Measurements from ENCODE around the gene ARHGAP6. TPM values are rescaled to one million over a fixed set of nuclear protein-coding genes. Genes with fewer than 3 reads are reported as not detected.

ARHGAP6 gene
- total RNA-seq, 1 donor from 2014 or later = 16.7 TPM

DNA sequence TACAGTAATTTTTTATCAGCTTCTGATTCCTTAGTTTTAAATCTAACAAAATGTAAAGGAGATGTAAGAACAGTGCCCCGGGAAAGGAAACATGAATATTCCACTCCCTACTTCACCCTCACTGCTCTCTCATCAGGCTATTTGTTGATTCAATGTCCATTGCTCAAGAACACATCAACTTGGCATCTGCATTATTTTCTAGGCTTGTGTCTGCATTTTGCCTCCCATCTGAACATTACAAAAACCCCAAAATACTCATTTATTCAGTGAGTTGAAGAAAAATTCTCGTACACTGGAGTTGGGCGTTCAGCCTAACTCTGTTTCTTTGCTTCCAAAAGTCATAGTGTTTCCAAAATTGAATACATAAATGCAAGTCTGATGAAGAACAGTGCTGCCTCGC is 25.6 kb downstream of the ARHGAP6 start:
- TF ChIP-seq, protein P1, sequence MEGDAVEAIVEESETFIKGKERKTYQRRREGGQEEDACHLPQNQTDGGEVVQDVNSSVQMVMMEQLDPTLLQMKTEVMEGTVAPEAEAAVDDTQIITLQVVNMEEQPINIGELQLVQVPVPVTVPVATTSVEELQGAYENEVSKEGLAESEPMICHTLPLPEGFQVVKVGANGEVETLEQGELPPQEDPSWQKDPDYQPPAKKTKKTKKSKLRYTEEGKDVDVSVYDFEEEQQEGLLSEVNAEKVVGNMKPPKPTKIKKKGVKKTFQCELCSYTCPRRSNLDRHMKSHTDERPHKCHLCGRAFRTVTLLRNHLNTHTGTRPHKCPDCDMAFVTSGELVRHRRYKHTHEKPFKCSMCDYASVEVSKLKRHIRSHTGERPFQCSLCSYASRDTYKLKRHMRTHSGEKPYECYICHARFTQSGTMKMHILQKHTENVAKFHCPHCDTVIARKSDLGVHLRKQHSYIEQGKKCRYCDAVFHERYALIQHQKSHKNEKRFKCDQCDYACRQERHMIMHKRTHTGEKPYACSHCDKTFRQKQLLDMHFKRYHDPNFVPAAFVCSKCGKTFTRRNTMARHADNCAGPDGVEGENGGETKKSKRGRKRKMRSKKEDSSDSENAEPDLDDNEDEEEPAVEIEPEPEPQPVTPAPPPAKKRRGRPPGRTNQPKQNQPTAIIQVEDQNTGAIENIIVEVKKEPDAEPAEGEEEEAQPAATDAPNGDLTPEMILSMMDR (IDR thresholded peaks at IDR 0.05) = no peak
- no peaks in the 10 kb centered on the region for H3K36me3 ChIP-seq
- H3K27me3 ChIP-seq (ENCODE audit: low read depth) = no peaks in the 10 kb centered on the region
- H3K4me1 ChIP-seq = no peaks in the 10 kb centered on the region
- intact Hi-C loops (cut with DNase I) = no loop called here
- no peaks in the 10 kb centered on the region for H3K9me3 ChIP-seq
- H3K27ac ChIP-seq = no peak overlapping the region
- DNase-seq (no peak), ATAC-seq (no peak)
- no peak overlapping the region for H3K4me3 ChIP-seq

DNA sequence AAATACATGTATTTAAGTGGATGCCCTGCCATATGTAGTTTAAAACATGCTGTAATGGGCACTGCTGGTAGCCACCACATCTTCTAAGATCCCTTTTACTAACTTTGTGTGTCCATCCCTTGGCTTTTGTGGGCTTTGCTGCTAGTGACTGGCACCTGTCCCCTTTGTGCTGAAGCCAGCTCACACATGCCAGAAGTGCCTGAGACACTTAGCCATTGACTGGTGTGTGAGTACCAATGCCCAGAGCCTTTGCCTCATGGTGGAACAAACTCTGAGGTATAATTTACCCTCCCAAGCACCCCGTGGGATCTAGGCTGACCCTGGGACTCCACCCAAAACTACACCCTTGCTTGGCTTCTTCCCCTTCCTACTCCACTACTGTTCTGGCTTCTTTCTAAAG is 33.0 kb downstream of the ARHGAP6 start:
- Histone ChIP-seq H3K27me3 (ENCODE audit: low read depth) (no peaks in the 10 kb centered on the region), H3K36me3 (no peaks in the 10 kb centered on the region), H3K9me3 (no peaks in the 10 kb centered on the region), H3K4me1 (no peaks in the 10 kb centered on the region), H3K27ac (no peak overlapping the region), H3K4me3 (no peak overlapping the region)
- DNase-seq = no peak
- TF ChIP-seq, protein P1 (IDR thresholded peaks at IDR 0.05) = no peak
- intact Hi-C loops (cut with DNase I) = no loop called here
- ATAC-seq = no peak

DNA sequence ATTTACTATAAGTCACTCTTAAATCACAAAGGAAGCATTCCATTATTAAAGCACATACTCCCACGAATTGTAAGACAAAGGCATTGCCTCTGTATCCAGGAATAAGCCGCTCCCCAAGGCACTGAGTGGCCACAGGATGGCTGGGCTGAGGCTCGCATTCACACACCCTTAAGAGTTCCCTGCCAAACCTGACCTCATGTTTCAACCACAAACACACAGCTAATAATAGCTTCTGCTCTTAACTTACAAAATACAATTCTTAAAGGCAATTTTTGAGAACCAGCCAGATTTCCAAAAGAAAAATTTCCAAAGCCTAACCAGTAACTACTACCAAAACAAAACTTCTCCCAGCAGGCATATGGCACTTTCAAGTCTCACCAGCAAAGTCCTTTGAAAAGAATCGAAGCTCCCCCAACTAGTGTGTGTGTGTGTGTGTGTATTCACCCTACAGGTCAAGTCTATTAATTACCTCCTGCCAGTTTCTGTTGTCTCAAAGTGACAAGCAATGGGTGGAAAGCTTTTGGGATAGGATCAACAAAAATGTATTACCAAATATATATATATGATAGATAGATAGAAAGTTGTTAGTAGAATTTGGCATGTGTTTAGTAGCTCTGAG is 36.0 kb downstream of the ARHGAP6 start:
- Histone ChIP-seq H3K9me3 (no peaks in the 10 kb centered on the region), H3K27ac (no peak overlapping the region), H3K4me3 (no peak overlapping the region), H3K36me3 (no peaks in the 10 kb centered on the region), H3K27me3 (ENCODE audit: low read depth) (no peaks in the 10 kb centered on the region), H3K4me1 (no peaks in the 10 kb centered on the region)
- intact Hi-C loops (cut with DNase I) = no loop called here
- TF ChIP-seq, protein P1 (IDR thresholded peaks at IDR 0.05) = no peak
- DNase-seq (peak; percentile 41), ATAC-seq (no peak)

DNA sequence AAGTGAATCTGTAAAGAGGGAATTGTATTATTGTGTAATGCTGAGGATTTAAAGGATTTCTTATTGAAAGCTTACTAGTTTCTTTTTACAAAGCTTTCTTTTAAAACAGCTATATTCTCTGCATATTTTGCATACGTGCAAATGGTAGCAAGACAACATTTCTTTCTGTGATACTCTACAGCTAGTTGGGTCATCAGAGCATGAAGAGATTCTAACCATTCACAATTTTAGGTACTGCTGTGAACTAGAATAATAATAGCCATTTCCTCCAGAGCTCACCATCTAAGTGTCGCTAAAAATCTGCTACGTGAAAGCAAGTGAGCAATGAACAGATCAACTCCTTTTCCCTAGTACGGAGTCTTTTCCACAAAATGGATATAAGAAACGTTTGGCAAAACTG is 37.3 kb downstream of the ARHGAP6 start:
- ATAC-seq (no peak), DNase-seq (no peak)
- intact Hi-C loops (cut with DNase I) = no loop called here
- Histone ChIP-seq H3K4me1 (no peaks in the 10 kb centered on the region), H3K4me3 (no peak overlapping the region), H3K27ac (no peak overlapping the region), H3K27me3 (ENCODE audit: low read depth) (no peaks in the 10 kb centered on the region), H3K9me3 (no peaks in the 10 kb centered on the region), H3K36me3 (no peaks in the 10 kb centered on the region)
- TF ChIP-seq, protein P1 (IDR thresholded peaks at IDR 0.05) = no peak

DNA sequence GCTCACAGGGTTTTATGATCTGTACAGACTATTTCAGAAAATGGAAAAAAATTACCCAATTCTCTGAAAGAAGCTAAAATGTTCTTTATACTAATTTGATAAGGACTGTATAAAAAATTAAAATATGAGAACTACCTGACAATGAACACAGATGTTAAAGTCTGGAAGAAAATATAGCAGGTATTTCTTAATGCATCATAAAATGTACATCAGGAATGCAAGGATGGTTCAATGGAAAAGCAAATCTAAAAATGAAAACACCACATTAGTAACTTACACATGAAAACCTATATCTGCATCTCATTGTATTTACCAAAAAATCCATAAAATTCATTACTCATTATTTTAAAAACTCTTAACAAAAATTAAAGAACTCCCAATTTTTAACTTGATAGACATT is 39.4 kb downstream of the ARHGAP6 start:
- Histone ChIP-seq H3K27me3 (ENCODE audit: low read depth) (no peaks in the 10 kb centered on the region), H3K36me3 (no peaks in the 10 kb centered on the region), H3K9me3 (no peaks in the 10 kb centered on the region), H3K4me1 (no peaks in the 10 kb centered on the region), H3K4me3 (no peak overlapping the region), H3K27ac (no peak overlapping the region)
- no peak for DNase-seq
- intact Hi-C loops (cut with DNase I) = no loop called here
- no peak for ATAC-seq
- TF ChIP-seq, protein P1 (IDR thresholded peaks at IDR 0.05) = no peak

Data from lower lobe of right lung (tissue), 2 donors.